Suprapubic skin (tissue), 4 donors: Measurements from ENCODE around the gene ANKRD2.

Experiments used
- CTCF ChIP-seq, 2 donors: fragments of 200-600 bp in 1 of 2; fragments of 450-650 bp in 1 of 2; sonication (generic) in 1 of 2; IDR thresholded peaks; one replicate each; pipeline ENCODE4 v1.5.1; 2016 to 2019; ENCODE audit warnings: antibody characterized with exemption in 2 of 2, mild to moderate bottlenecking in 1 of 2, moderate library complexity in 1 of 2
- POLR2A ChIP-seq, 2 donors: fragments of 450-650 bp; IDR thresholded peaks; one replicate each; pipeline ENCODE4 v1.6.1; 2017; ENCODE audit warnings: antibody characterized with exemption in 2 of 2, mild to moderate bottlenecking in 2 of 2, moderate library complexity in 2 of 2
- POLR2AphosphoS5 ChIP-seq, 3 donors: sonication (generic); formaldehyde crosslinking; IDR thresholded peaks; one replicate each; pipeline ENCODE4 v1.6.1; 2017; ENCODE audit warnings: antibody characterized with exemption in 3 of 3

- TF ChIP-seq CTCF (IDR thresholded peaks at IDR 0.05) (peak in 1 of 2 donors; percentile 36), POLR2A (IDR thresholded peaks at IDR 0.05) (no peak), POLR2AphosphoS5 (IDR thresholded peaks at IDR 0.05) (no peak)
These were observed 37.7 kb upstream of the ANKRD2 start for GRCh38 chr10:97534746-97535367.
